SU-DHL-6 (cell line): Measurements from ENCODE around the gene INTS6.

ENCODE experiments used
- CTCF ChIP-seq: fragments of 200-600 bp; sonication (generic); IDR thresholded peaks from one replicate; pipeline ENCODE4 v1.5.1; 2017; ENCODE audit warnings: antibody characterized with exemption, mild to moderate bottlenecking, low read length, moderate library complexity; ENCODE audit not compliant: insufficient read depth, poor library complexity, severe bottlenecking
- EZH2phosphoT487 ChIP-seq: fragments of 200-600 bp; sonication (generic), shearing (Covaris generic); conservative IDR thresholded peaks from 2 replicates; pipeline ENCODE4 v1.6.1; 2018; ENCODE audit warnings: mild to moderate bottlenecking, antibody characterized with exemption, low read length, moderate library complexity, mixed read lengths

DNA sequence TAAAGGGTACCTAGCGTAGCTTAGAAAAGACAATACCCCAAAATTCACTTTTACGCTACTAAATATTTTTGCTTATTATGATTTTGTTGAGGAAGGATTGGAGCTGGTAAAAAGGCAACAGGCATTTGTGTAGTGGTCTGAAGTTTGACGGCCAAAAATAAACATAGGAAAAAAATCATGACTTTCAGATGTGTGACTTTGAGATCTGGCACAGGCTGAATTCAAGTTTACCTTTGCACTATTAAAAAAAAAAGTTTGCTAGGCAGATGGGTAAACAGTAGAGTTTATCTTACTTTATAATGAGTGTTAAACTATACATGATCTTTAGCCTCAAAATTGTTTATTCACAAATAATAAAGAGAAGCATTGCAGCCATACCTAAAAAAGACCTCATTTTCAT, 24.3 kb upstream of the INTS6 start:
- TF ChIP-seq CTCF = no peak
- TF ChIP-seq EZH2phosphoT487 = no peak
